T-helper 2 cell treated with Interferon-gamma antibody and Interleukin-4, amounts not matched to agents 5 μg/mL and 100 μg/mL, for 36 hours (primary cell): ENCODE data around the gene CYP2A6.

Experiments used
- DNase-seq: peaks from one replicate; pipeline ENCODE4 v3.0.0; 2021; ENCODE audit warnings: low spot score
- H3K27ac Mint-ChIP-seq: one replicate; pipeline ENCODE4 v1.8.0; 2021; ENCODE audit warnings: mild to moderate bottlenecking, mixed read lengths
- H3K27me3 Mint-ChIP-seq: one replicate; pipeline ENCODE4 v1.8.0; 2021; ENCODE audit warnings: low read depth, mixed read lengths
- H3K36me3 Mint-ChIP-seq: one replicate; pipeline ENCODE4 v1.8.0; 2021; ENCODE audit warnings: low read depth, mixed read lengths
- H3K4me1 Mint-ChIP-seq: one replicate; pipeline ENCODE4 v1.8.0; 2021; ENCODE audit warnings: low read depth, mixed read lengths
- H3K4me3 Mint-ChIP-seq: one replicate; pipeline ENCODE4 v1.8.0; 2022; ENCODE audit warnings: mild to moderate bottlenecking, moderate library complexity, mixed read lengths
- H3K9me3 Mint-ChIP-seq: one replicate; pipeline ENCODE4 v1.8.0; 2021; ENCODE audit warnings: mixed read lengths

Gene CYP2A6

GRCh38 chr19:40806423-40807146 is 43.7 kb downstream of the CYP2A6 start:
- Mint-ChIP-seq H3K4me1 (peaks cover 68% of the 10 kb centered on the region), H3K4me3 (peak overlapping the region; percentile 75), H3K9me3 (no peaks in the 10 kb centered on the region), H3K36me3 (peaks cover 62% of the 10 kb centered on the region), H3K27ac (peak overlapping the region; percentile 90), H3K27me3 (peaks cover 2% of the 10 kb centered on the region)
- peak; percentile 77 for DNase-seq

GRCh38 chr19:40805258-40805868 is 44.9 kb downstream of the CYP2A6 start:
- H3K36me3 Mint-ChIP-seq = peaks cover 67% of the 10 kb centered on the region
- H3K27ac Mint-ChIP-seq = peak overlapping the region; percentile 92
- H3K4me1 Mint-ChIP-seq = peaks cover 63% of the 10 kb centered on the region
- DNase-seq = no peak
- H3K4me3 Mint-ChIP-seq = peak overlapping the region; percentile 95
- no peaks in the 10 kb centered on the region for H3K9me3 Mint-ChIP-seq
- no peaks in the 10 kb centered on the region for H3K27me3 Mint-ChIP-seq

- peaks cover 64% of the 10 kb centered on the region for H3K4me1 Mint-ChIP-seq
- no peaks in the 10 kb centered on the region for H3K9me3 Mint-ChIP-seq
- no peak for DNase-seq
- H3K27ac Mint-ChIP-seq = peak overlapping the region; percentile 92
- H3K36me3 Mint-ChIP-seq = peaks cover 68% of the 10 kb centered on the region
- H3K27me3 Mint-ChIP-seq = no peaks in the 10 kb centered on the region
- peak overlapping the region; percentile 95 for H3K4me3 Mint-ChIP-seq
Observed at GRCh38 chr19:40804783-40805242, 45.4 kb downstream of the CYP2A6 start.

DNA sequence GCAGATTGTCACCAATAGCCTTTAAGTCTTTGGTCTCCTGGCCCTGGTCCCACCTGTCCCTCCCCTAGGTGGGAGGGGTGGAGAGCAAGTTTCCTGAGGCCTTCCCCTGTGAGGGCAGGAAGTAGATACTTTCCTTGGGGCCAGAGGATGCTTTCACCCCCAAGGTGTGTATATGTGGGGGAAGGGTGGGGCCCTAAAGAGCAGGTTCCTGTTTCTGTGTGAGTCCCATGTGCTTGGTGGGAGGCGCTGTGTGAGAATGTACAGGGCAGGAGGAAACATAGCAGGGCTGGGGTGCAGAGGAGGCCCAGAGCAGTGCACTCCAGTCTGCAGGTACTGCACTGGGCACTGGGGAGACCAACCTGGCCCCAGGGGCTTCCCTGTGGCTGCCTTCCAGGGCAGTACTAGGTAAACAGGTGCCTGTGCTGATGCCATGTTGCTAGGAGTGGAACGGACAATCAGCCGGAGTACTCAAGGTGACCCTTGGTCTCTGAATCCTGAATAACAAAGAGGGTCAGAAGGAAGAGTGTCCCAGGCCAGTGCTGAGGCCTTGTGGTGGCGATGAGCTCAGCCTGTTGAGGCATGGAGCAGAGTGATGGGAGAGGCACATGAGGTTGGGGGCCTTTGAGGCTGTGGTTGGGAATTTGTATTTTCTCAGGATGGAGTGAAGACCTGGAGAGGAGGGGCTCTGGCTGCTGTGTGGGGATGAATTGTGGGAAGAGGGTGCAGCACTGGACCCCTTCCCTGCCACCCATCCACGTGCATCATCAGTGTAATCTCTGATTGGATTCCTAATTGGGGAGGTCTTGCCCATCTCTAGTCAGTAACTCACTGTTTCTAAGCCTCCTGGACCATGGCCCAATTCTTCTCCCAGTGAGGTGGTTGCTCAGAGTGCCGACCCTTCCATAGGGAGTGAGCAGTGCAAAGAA is 46.1 kb downstream of the CYP2A6 start:
- Mint-ChIP-seq H3K27ac (peak overlapping the region; percentile 92), H3K4me3 (peak overlapping the region; percentile 95), H3K9me3 (no peaks in the 10 kb centered on the region), H3K36me3 (peaks cover 66% of the 10 kb centered on the region), H3K4me1 (peaks cover 64% of the 10 kb centered on the region), H3K27me3 (no peaks in the 10 kb centered on the region)
- peak; percentile 30 for DNase-seq

GRCh38 chr19:40803170-40803856 is 46.9 kb downstream of the CYP2A6 start:
- Mint-ChIP-seq H3K27me3 (no peaks in the 10 kb centered on the region), H3K36me3 (peaks cover 65% of the 10 kb centered on the region), H3K4me3 (peak overlapping the region; percentile 95), H3K9me3 (no peaks in the 10 kb centered on the region), H3K27ac (peak overlapping the region; percentile 92), H3K4me1 (peaks cover 68% of the 10 kb centered on the region)
- no peak for DNase-seq

GRCh38 chr19:40802300-40803169 is 47.7 kb downstream of the CYP2A6 start:
- Mint-ChIP-seq H3K9me3 (no peaks in the 10 kb centered on the region), H3K27me3 (no peaks in the 10 kb centered on the region), H3K36me3 (peaks cover 58% of the 10 kb centered on the region)

DNA sequence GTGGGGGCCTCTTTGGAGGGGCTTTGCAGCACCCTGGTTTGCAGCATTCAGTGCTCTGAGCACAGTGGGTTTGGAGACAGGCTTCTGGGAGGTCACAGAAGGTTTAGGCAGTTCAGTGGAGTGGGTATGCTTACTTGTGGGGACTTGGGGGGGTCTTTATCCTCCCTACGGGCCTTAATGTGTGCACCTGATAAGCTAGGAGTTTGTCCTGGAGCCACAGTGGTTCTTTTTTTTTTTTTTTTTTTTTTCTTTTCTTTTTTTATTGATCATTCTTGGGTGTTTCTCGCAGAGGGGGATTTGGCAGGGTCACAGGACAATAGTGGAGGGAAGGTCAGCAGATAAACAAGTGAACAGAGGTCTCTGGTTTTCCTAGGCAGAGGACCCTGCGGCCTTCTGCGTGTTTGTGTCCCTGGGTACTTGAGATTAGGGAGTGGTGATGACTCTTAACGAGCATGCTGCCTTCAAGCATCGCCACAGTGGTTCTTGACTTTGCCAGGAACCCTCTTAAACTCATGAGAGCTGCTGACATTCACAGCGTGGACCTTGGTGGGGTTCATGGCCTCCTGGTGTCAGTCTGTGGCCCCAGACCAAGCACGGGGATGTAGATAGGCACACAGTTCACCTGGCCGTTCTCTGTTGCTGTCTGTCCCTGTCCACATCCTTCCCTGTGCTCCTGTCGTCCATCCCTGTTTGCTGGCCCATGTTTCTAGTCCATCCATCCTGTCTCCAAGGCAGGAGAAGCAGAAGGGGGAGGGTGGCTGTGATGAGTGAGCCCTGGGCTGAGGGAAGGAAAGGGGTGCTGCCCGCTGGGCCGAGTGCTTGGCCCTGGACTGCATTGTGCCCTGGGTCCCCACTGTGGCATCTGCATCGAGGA is 48.6 kb downstream of the CYP2A6 start:
- Mint-ChIP-seq H3K27me3 (no peaks in the 10 kb centered on the region), H3K9me3 (no peaks in the 10 kb centered on the region), H3K27ac (peak overlapping the region; percentile 92), H3K4me1 (peaks cover 71% of the 10 kb centered on the region), H3K36me3 (peaks cover 53% of the 10 kb centered on the region), H3K4me3 (peak overlapping the region; percentile 95)
- DNase-seq = no peak

More at GRCh38 chr19:40802300-40803169, 47.7 kb downstream of the CYP2A6 start:
- no peak for DNase-seq
- Mint-ChIP-seq H3K27ac (peak overlapping the region; percentile 92), H3K4me3 (peak overlapping the region; percentile 95), H3K4me1 (peaks cover 69% of the 10 kb centered on the region)

GRCh38 chr19:40800997-40801377 is 49.3 kb downstream of the CYP2A6 start:
- Mint-ChIP-seq H3K4me1 (peaks cover 68% of the 10 kb centered on the region), H3K27ac (peak overlapping the region; percentile 52), H3K9me3 (no peaks in the 10 kb centered on the region), H3K36me3 (peaks cover 55% of the 10 kb centered on the region), H3K27me3 (no peaks in the 10 kb centered on the region), H3K4me3 (peak overlapping the region; percentile 95)
- DNase-seq = no peak

DNA sequence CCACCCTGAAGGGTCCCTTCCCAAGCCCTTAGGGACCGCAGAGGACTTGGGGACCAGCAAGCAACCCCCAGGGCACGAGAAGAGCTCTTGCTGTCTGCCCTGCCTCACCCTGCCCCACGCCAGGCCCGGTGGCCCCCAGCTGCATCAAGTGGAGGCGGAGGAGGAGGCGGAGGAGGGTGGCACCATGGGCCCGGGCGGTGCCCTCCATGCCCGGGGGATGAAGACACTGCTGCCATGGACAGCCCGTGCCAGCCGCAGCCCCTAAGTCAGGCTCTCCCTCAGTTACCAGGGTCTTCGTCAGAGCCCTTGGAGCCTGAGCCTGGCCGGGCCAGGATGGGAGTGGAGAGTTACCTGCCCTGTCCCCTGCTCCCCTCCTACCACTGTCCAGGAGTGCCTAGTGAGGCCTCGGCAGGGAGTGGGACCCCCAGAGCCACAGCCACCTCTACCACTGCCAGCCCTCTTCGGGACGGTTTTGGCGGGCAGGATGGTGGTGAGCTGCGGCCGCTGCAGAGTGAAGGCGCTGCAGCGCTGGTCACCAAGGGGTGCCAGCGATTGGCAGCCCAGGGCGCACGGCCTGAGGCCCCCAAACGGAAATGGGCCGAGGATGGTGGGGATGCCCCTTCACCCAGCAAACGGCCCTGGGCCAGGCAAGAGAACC is 49.8 kb downstream of the CYP2A6 start:
- peak overlapping the region; percentile 95 for H3K4me3 Mint-ChIP-seq
- no peaks in the 10 kb centered on the region for H3K9me3 Mint-ChIP-seq
- peak overlapping the region; percentile 91 for H3K27ac Mint-ChIP-seq
- H3K4me1 Mint-ChIP-seq = peaks cover 64% of the 10 kb centered on the region
- H3K36me3 Mint-ChIP-seq = peaks cover 55% of the 10 kb centered on the region
- DNase-seq = no peak
- no peaks in the 10 kb centered on the region for H3K27me3 Mint-ChIP-seq

DNA sequence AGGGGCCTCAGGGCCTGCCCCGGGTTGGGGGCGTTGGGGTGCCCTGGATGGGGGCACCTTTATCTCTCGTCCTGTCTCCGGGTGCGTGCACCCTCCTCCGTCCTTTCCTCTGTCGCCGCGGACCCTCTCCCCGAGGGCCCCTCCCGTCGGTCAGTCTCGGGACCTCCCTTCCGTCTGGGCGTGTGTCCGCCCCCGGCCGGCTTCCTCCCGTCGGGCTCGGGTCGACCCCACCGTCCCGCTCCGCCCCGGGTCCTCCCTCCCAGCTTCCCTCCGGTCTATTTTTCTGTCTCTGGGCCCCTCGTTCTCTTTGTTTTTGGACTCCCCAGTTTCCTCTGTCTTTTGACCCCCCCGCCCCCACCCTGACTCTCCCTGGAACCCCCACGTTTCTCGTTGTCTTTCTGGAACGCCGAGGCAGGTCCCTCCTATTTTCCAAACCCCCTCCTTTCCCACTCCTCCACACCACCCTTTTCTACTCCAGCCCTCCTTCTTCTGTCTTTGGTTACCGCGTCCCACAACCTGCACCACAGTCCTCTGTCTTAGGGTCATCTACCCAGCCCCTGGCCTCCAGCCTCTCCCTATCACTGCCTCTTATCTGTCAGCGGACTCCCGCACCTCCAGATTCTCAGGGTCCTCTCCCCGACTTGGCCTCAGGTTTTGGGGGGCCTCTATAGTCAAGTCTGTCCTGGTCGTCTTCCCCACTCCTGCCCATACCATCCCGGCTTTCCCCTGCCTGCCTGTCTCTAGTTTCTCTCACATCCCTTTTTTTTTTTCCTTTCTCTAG is 50.5 kb downstream of the CYP2A6 start:
- peak overlapping the region; percentile 95 for H3K4me3 Mint-ChIP-seq
- no peaks in the 10 kb centered on the region for H3K9me3 Mint-ChIP-seq
- H3K36me3 Mint-ChIP-seq = peaks cover 51% of the 10 kb centered on the region
- peaks cover 57% of the 10 kb centered on the region for H3K4me1 Mint-ChIP-seq
- H3K27me3 Mint-ChIP-seq = no peaks in the 10 kb centered on the region
- DNase-seq = peak; percentile 34
- H3K27ac Mint-ChIP-seq = peak overlapping the region; percentile 91
